Airway epithelial cell (primary cell): ENCODE measurements around the gene FGB. TPM values are rescaled to one million over a fixed set of nuclear protein-coding genes. Genes with fewer than 3 reads are reported as not detected.

ENCODE experiments used
- total RNA-seq: library from RNA; depleted of rRNA; stranded (reverse); fragments of >200 nt; gene quantifications from 2 replicates; pipeline ENCODE4 v1.2.3, GENCODE V29; 2015

FGB gene
- not detected in 2 replicates for total RNA-seq

GRCh38 chr4:154562697-154563254, at the start of gene FGB:
Gene FGB (plus strand): TSS chr4:154563011. CDS start chr4:154563019, 8 bp downstream.

GRCh38 chr4:154549894-154550790, 12.7 kb upstream of the FGB start, which contains the start of gene PLRG1:
Gene PLRG1 (minus strand): TSS chr4:154550400. CDS start chr4:154550308, 92 bp downstream.

GRCh38 chr4:154590329-154591006, 27.7 kb downstream of the FGB start, which contains the start of gene FGA:
Gene FGA (minus strand): TSS chr4:154590742. CDS start chr4:154590687, 55 bp downstream.

GRCh38 chr4:154612472-154613414, 49.9 kb downstream of the FGB start, which contains the start of gene FGG:
Gene FGG (minus strand): TSS chr4:154612656. CDS start chr4:154612609, 47 bp downstream.

Other genes with a start within 250 kb of the FGB start
- gene DCHS2, start 71.2 kb upstream of the FGB start, total RNA-seq, result 0.07 TPM in 1 of 2 replicates, not detected in the other
- 53.6 and 60.6 TPM in 2 replicates for gene PLRG1, start 12.6 kb upstream of the FGB start, total RNA-seq
- not detected in 2 replicates for gene FGA, start 27.7 kb downstream of the FGB start, total RNA-seq
- gene FGG, start 49.6 kb downstream of the FGB start, total RNA-seq, result not detected in 2 replicates
- 1.3 and 1.4 TPM in 2 replicates for gene LRAT, start 181.0 kb downstream of the FGB start, total RNA-seq
- gene RBM46, start 218.3 kb downstream of the FGB start, total RNA-seq, result not detected in 2 replicates